ENCODE results near the gene FBXL7. TPM values are rescaled to one million over a fixed set of nuclear protein-coding genes. Genes with fewer than 3 reads are reported as not detected.

Gene FBXL7
- polyA plus RNA-seq, 1 donor (not counting 4 experiments of a cell fraction or from before 2014, with no cell fraction given), result 0.22 TPM

- Histone ChIP-seq H2AFZ (ENCODE audit: control insufficient read depth, low read length) (no peak overlapping the region), H3K27me3 (ENCODE audit: control insufficient read depth, extremely low read depth, insufficient read depth, low read length) (no peaks in the 10 kb centered on the region), H3K27ac (ENCODE audit: control insufficient read depth, insufficient read depth, low read length) (no peak overlapping the region), H3K4me3 (ENCODE audit: control insufficient read depth in 2 of 3, extremely low read depth in 1 of 3, insufficient read depth in 2 of 3, low read depth in 1 of 3, low read length in 3 of 3) (no peak overlapping the region), H3K4me1 (ENCODE audit: control insufficient read depth, extremely low read depth, insufficient read depth, low read length) (no peaks in the 10 kb centered on the region), H3K4me2 (ENCODE audit: control insufficient read depth, extremely low read depth, insufficient read depth, low read depth, low read length) (no peak overlapping the region), H4K20me1 (ENCODE audit: control insufficient read depth, extremely low read depth, insufficient read depth, low read length) (no peaks in the 10 kb centered on the region), H3K36me3 (ENCODE audit: control insufficient read depth in 2 of 2, extremely low read depth in 1 of 2, insufficient read depth in 2 of 2, low read length in 2 of 2) (no peaks in the 10 kb centered on the region), H3K9me3 (ENCODE audit: control insufficient read depth, low read depth, low read length) (peaks cover 3% of the 10 kb centered on the region), H3K9me1 (ENCODE audit: control insufficient read depth, extremely low read depth, insufficient read depth, low read length) (no peaks in the 10 kb centered on the region), H3K79me2 (ENCODE audit: control insufficient read depth, insufficient read depth, low read length) (no peaks in the 10 kb centered on the region), H3K9ac (ENCODE audit: control insufficient read depth, extremely low read depth, insufficient read depth, low read length) (no peak overlapping the region)
- TF ChIP-seq, protein P1, sequence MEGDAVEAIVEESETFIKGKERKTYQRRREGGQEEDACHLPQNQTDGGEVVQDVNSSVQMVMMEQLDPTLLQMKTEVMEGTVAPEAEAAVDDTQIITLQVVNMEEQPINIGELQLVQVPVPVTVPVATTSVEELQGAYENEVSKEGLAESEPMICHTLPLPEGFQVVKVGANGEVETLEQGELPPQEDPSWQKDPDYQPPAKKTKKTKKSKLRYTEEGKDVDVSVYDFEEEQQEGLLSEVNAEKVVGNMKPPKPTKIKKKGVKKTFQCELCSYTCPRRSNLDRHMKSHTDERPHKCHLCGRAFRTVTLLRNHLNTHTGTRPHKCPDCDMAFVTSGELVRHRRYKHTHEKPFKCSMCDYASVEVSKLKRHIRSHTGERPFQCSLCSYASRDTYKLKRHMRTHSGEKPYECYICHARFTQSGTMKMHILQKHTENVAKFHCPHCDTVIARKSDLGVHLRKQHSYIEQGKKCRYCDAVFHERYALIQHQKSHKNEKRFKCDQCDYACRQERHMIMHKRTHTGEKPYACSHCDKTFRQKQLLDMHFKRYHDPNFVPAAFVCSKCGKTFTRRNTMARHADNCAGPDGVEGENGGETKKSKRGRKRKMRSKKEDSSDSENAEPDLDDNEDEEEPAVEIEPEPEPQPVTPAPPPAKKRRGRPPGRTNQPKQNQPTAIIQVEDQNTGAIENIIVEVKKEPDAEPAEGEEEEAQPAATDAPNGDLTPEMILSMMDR (optimal IDR thresholded peaks at IDR 0.05 in 1 of 3, IDR thresholded peaks at IDR 0.05 in 1 of 3, conservative IDR thresholded peaks at IDR 0.05 in 1 of 3; ENCODE audit: extremely low read depth in 1 of 3, insufficient read depth in 2 of 3, low read length in 3 of 3), result no peak
- TF ChIP-seq EZH2 (IDR thresholded peaks at IDR 0.05; ENCODE audit: low read length), result no peak
- dilution Hi-C loops (cut with MboI; ENCODE audit: extremely low pct_ligation_motif_present, low sequenced_read_pairs), result no loop called here
- FAIRE-seq (no peak), DNase-seq (ENCODE audit: low read depth, low spot score) (no peak)
Observed at GRCh38 chr5:15609076-15609725, 109.2 kb downstream of the FBXL7 start.

DNA sequence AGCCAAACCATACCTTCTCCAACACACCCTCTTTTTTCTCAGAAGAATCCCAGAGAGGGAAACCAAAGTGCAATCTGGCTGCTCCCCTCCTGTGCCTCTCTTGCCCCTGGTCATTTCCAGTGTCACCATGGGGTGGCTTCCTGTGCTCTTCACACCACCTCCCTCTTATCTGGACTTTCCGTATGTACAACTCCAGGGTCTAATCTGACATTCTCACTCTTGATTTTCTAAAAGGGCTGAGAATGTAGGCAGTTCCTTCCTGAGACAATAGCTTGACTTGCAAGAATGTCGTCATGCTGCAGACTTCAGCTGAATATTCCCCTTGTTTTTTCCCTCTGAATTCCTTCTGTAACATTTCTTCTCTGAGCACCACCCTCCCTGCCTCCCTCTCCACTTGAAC, 110.2 kb downstream of the FBXL7 start:
- no peak overlapping the region for H3K27ac ChIP-seq (ENCODE audit: control insufficient read depth, insufficient read depth, low read length)
- no peak for DNase-seq (ENCODE audit: low read depth, low spot score)
- no peak overlapping the region for H3K4me2 ChIP-seq (ENCODE audit: control insufficient read depth, extremely low read depth, insufficient read depth, low read depth, low read length)
- no peak for FAIRE-seq
- dilution Hi-C loops (cut with MboI; ENCODE audit: extremely low pct_ligation_motif_present, low sequenced_read_pairs), result no loop called here
- H3K9me3 ChIP-seq (ENCODE audit: control insufficient read depth, low read depth, low read length), result peaks cover 3% of the 10 kb centered on the region
- H3K79me2 ChIP-seq (ENCODE audit: control insufficient read depth, insufficient read depth, low read length), result no peaks in the 10 kb centered on the region
- H3K9me1 ChIP-seq (ENCODE audit: control insufficient read depth, extremely low read depth, insufficient read depth, low read length), result no peaks in the 10 kb centered on the region
- H3K4me1 ChIP-seq (ENCODE audit: control insufficient read depth, extremely low read depth, insufficient read depth, low read length), result no peaks in the 10 kb centered on the region
- H3K27me3 ChIP-seq (ENCODE audit: control insufficient read depth, extremely low read depth, insufficient read depth, low read length), result no peaks in the 10 kb centered on the region
- no peaks in the 10 kb centered on the region for H3K36me3 ChIP-seq (ENCODE audit: control insufficient read depth in 2 of 2, extremely low read depth in 1 of 2, insufficient read depth in 2 of 2, low read length in 2 of 2)
- no peak overlapping the region for H2AFZ ChIP-seq (ENCODE audit: control insufficient read depth, low read length)
- TF ChIP-seq EZH2 (IDR thresholded peaks at IDR 0.05; ENCODE audit: low read length), result no peak
- TF ChIP-seq, protein P1 (optimal IDR thresholded peaks at IDR 0.05 in 1 of 3, IDR thresholded peaks at IDR 0.05 in 1 of 3, conservative IDR thresholded peaks at IDR 0.05 in 1 of 3; ENCODE audit: extremely low read depth in 1 of 3, insufficient read depth in 2 of 3, low read length in 3 of 3), result no peak
- no peaks in the 10 kb centered on the region for H4K20me1 ChIP-seq (ENCODE audit: control insufficient read depth, extremely low read depth, insufficient read depth, low read length)
- no peak overlapping the region for H3K9ac ChIP-seq (ENCODE audit: control insufficient read depth, extremely low read depth, insufficient read depth, low read length)
- no peak overlapping the region for H3K4me3 ChIP-seq (ENCODE audit: control insufficient read depth in 2 of 3, extremely low read depth in 1 of 3, insufficient read depth in 2 of 3, low read depth in 1 of 3, low read length in 3 of 3)
